SK-N-SH treated with all-trans-retinoic acid at 6 μM for 48 hours (cell line): Measurements from ENCODE around the gene ANKRD44.

Source experiments
- ATAC-seq: fragments of 200-7000 bp; cut with Tn5 transposase; 3 replicates; pipeline ENCODE4 v1.9.1; 2020; ENCODE audit warnings: mild to moderate bottlenecking, moderate library complexity
- ARNTL ChIP-seq: fragments of 450-650 bp; formaldehyde crosslinking; IDR thresholded peaks from 2 replicates; pipeline ENCODE4 v1.5.0; 2020; ENCODE audit warnings: low read depth, mild to moderate bottlenecking, moderate library complexity, borderline replicate concordance
- CSDC2 ChIP-seq: fragments of 250-450 bp; sonication (Bioruptor Pico); IDR thresholded peaks from 2 replicates; pipeline ENCODE4 v1.5.0; 2020; ENCODE audit warnings: mild to moderate bottlenecking, moderate library complexity
- ESRRG ChIP-seq: fragments of 250-450 bp; sonication (Bioruptor Pico); IDR thresholded peaks from 2 replicates; pipeline ENCODE4 v1.6.1; 2021; ENCODE audit warnings: mild to moderate bottlenecking
- GLIS3 ChIP-seq: fragments of 250-450 bp; sonication (Bioruptor Pico); IDR thresholded peaks from 2 replicates; pipeline ENCODE4 v1.5.0; 2020; ENCODE audit warnings: mild to moderate bottlenecking, moderate library complexity
- ISL1 ChIP-seq: fragments of 250-450 bp; sonication (Bioruptor Pico); IDR thresholded peaks from 2 replicates; pipeline ENCODE4 v2.1.2; 2022; ENCODE audit warnings: mild to moderate bottlenecking, moderate library complexity
- OSR1 ChIP-seq: fragments of 250-450 bp; sonication (Bioruptor Pico); IDR thresholded peaks from 2 replicates; pipeline ENCODE4 v1.8.0; 2022; ENCODE audit warnings: moderate library complexity, mild to moderate bottlenecking, inconsistent platforms
- PPARA ChIP-seq: fragments of 250-450 bp; sonication (Bioruptor Pico); IDR thresholded peaks from 2 replicates; pipeline ENCODE4 v1.5.0; 2020; ENCODE audit warnings: mild to moderate bottlenecking, borderline replicate concordance
- RARB ChIP-seq: fragments of 250-450 bp; sonication (Bioruptor Pico); IDR thresholded peaks from 2 replicates; pipeline ENCODE4 v1.8.0; 2021; ENCODE audit warnings: mild to moderate bottlenecking, moderate library complexity
- TCF4 ChIP-seq: fragments of 250-450 bp; sonication (Bioruptor Pico); IDR thresholded peaks from 2 replicates; pipeline ENCODE4 v1.8.0; 2021; ENCODE audit warnings: mild to moderate bottlenecking, moderate library complexity, borderline replicate concordance
- TOX ChIP-seq: fragments of 250-450 bp; sonication (Bioruptor Pico); IDR thresholded peaks from 2 replicates; pipeline ENCODE4 v1.8.0; 2021; ENCODE audit warnings: mild to moderate bottlenecking, moderate library complexity, borderline replicate concordance
- ZC3H10 ChIP-seq: fragments of 250-450 bp; sonication (Bioruptor Pico); IDR thresholded peaks from 2 replicates; pipeline ENCODE4 v1.5.1; 2021; ENCODE audit warnings: mild to moderate bottlenecking, moderate library complexity
- ZFP3 ChIP-seq: fragments of 250-450 bp; sonication (Bioruptor Pico); IDR thresholded peaks from 2 replicates; pipeline ENCODE4 v1.5.0; 2020; ENCODE audit warnings: mild to moderate bottlenecking, moderate library complexity
- ZFP30 ChIP-seq: fragments of 450-650 bp; formaldehyde crosslinking; IDR thresholded peaks from 2 replicates; pipeline ENCODE4 v1.5.0; 2022; ENCODE audit warnings: mild to moderate bottlenecking, moderate library complexity
- ZNF565 ChIP-seq: fragments of 450-650 bp; formaldehyde crosslinking; conservative IDR thresholded peaks from 2 replicates; pipeline ENCODE4 v1.5.0; 2020; ENCODE audit warnings: low read depth, mild to moderate bottlenecking, moderate library complexity
- ZNF70 ChIP-seq: fragments of 450-650 bp; formaldehyde crosslinking; IDR thresholded peaks from 2 replicates; pipeline ENCODE4 v1.5.0; 2020; ENCODE audit warnings: mild to moderate bottlenecking, moderate library complexity
- ZNF8 ChIP-seq: fragments of 450-650 bp; formaldehyde crosslinking; IDR thresholded peaks from 2 replicates; pipeline ENCODE4 v1.5.0; 2020; ENCODE audit warnings: mild to moderate bottlenecking, moderate library complexity
- TF ChIP-seq, protein P1 (sequence below): fragments of 250-450 bp; sonication (Bioruptor Pico); IDR thresholded peaks from 2 replicates; pipeline ENCODE4 v1.5.1; 2021; ENCODE audit warnings: mild to moderate bottlenecking, moderate library complexity
- TF ChIP-seq, protein P2 (sequence below): fragments of 250-450 bp; sonication (Bioruptor Pico); IDR thresholded peaks from 2 replicates; pipeline ENCODE4 v1.5.0; 2020; ENCODE audit warnings: mild to moderate bottlenecking, moderate library complexity
- TF ChIP-seq, protein P3 (sequence below): fragments of 250-450 bp; sonication (Bioruptor Pico); IDR thresholded peaks from 2 replicates; pipeline ENCODE4 v1.8.0; 2021; ENCODE audit warnings: low read depth, mild to moderate bottlenecking, moderate library complexity, borderline replicate concordance
- TF ChIP-seq, protein P4 (sequence below): fragments of 250-450 bp; sonication (Bioruptor Pico); IDR thresholded peaks from 2 replicates; pipeline ENCODE4 v1.8.0; 2020; ENCODE audit warnings: mild to moderate bottlenecking, moderate library complexity, borderline replicate concordance
- TF ChIP-seq, protein P5 (sequence below): fragments of 250-450 bp; sonication (Bioruptor Pico); IDR thresholded peaks from 2 replicates; pipeline ENCODE4 v1.5.1; 2020; ENCODE audit warnings: low read depth, mild to moderate bottlenecking, moderate library complexity

The ANKRD44 gene

DNA sequence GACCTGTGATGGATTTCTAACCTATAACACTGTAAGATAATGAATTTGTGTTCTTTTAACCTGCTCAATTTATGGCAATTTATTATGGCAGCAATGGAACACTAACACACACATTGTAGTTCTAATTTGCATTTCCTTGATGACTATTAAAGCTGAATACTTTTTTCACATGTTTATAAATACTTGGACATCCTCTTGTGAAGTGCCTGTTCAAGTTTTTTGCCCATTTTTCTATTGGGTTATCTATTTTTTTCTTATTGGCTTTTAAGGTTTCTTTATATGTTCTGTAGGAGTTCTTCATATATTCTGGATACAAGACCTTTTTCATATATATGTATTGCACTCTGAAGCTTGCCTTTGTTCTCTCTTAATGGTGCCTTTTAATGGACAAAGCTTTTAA is 255.5 kb downstream of the ANKRD44 start:
- TF ChIP-seq TCF4 (CRISPR knock-in tag) (no peak), ZFP30 (CRISPR knock-in tag) (no peak), ARNTL (no peak)
- TF ChIP-seq, protein P1, sequence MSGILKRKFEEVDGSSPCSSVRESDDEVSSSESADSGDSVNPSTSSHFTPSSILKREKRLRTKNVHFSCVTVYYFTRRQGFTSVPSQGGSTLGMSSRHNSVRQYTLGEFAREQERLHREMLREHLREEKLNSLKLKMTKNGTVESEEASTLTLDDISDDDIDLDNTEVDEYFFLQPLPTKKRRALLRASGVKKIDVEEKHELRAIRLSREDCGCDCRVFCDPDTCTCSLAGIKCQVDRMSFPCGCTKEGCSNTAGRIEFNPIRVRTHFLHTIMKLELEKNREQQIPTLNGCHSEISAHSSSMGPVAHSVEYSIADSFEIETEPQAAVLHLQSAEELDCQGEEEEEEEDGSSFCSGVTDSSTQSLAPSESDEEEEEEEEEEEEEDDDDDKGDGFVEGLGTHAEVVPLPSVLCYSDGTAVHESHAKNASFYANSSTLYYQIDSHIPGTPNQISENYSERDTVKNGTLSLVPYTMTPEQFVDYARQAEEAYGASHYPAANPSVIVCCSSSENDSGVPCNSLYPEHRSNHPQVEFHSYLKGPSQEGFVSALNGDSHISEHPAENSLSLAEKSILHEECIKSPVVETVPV (CRISPR knock-in tag), result no peak
- TF ChIP-seq, all 23 proteins: peak for 0
- no peak for ATAC-seq

DNA sequence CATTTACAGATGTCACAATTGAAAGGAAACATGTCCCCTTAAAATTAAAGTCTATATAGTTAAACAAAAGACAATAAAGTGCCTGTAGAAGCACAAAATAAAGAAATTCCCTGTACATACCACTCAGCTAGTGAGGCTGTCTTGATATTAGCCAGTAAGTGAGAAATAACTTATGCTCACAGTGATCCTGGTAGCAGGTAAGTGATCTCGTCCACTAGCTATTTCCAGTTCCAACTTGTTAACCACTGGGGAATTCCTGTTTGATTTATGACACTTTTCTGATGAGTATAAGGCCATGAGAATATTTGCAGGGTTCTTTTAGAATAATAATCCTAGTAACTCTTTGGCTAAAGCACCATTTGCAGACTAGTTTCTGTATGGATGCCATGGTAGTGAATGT is 256.1 kb downstream of the ANKRD44 start:
- TF ChIP-seq, protein P2, sequence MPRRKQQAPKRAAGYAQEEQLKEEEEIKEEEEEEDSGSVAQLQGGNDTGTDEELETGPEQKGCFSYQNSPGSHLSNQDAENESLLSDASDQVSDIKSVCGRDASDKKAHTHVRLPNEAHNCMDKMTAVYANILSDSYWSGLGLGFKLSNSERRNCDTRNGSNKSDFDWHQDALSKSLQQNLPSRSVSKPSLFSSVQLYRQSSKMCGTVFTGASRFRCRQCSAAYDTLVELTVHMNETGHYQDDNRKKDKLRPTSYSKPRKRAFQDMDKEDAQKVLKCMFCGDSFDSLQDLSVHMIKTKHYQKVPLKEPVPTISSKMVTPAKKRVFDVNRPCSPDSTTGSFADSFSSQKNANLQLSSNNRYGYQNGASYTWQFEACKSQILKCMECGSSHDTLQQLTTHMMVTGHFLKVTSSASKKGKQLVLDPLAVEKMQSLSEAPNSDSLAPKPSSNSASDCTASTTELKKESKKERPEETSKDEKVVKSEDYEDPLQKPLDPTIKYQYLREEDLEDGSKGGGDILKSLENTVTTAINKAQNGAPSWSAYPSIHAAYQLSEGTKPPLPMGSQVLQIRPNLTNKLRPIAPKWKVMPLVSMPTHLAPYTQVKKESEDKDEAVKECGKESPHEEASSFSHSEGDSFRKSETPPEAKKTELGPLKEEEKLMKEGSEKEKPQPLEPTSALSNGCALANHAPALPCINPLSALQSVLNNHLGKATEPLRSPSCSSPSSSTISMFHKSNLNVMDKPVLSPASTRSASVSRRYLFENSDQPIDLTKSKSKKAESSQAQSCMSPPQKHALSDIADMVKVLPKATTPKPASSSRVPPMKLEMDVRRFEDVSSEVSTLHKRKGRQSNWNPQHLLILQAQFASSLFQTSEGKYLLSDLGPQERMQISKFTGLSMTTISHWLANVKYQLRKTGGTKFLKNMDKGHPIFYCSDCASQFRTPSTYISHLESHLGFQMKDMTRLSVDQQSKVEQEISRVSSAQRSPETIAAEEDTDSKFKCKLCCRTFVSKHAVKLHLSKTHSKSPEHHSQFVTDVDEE (CRISPR knock-in tag), result no peak
- TF ChIP-seq ESRRG (CRISPR knock-in tag), result no peak
- TF ChIP-seq ZFP30 (CRISPR knock-in tag), result no peak
- no peak for TF ChIP-seq RARB (CRISPR knock-in tag)
- no peak for TF ChIP-seq ZFP3
- no peak for TF ChIP-seq GLIS3 (CRISPR knock-in tag)
- TF ChIP-seq ZNF565 (CRISPR knock-in tag), result no peak
- TF ChIP-seq ISL1, result no peak
- TF ChIP-seq PPARA, result no peak
- TF ChIP-seq ZNF70 (CRISPR knock-in tag), result no peak
- TF ChIP-seq ZC3H10 (CRISPR knock-in tag), result no peak
- no peak for TF ChIP-seq OSR1 (CRISPR knock-in tag)
- TF ChIP-seq TOX, result no peak
- TF ChIP-seq, protein P3, sequence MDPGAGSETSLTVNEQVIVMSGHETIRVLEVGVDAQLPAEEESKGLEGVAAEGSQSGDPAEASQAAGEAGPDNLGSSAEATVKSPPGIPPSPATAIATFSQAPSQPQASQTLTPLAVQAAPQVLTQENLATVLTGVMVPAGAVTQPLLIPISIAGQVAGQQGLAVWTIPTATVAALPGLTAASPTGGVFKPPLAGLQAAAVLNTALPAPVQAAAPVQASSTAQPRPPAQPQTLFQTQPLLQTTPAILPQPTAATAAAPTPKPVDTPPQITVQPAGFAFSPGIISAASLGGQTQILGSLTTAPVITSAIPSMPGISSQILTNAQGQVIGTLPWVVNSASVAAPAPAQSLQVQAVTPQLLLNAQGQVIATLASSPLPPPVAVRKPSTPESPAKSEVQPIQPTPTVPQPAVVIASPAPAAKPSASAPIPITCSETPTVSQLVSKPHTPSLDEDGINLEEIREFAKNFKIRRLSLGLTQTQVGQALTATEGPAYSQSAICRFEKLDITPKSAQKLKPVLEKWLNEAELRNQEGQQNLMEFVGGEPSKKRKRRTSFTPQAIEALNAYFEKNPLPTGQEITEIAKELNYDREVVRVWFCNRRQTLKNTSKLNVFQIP, result no peak
- no peak for TF ChIP-seq ZNF8 (CRISPR knock-in tag)
- TF ChIP-seq ARNTL, result no peak
- TF ChIP-seq, protein P4, sequence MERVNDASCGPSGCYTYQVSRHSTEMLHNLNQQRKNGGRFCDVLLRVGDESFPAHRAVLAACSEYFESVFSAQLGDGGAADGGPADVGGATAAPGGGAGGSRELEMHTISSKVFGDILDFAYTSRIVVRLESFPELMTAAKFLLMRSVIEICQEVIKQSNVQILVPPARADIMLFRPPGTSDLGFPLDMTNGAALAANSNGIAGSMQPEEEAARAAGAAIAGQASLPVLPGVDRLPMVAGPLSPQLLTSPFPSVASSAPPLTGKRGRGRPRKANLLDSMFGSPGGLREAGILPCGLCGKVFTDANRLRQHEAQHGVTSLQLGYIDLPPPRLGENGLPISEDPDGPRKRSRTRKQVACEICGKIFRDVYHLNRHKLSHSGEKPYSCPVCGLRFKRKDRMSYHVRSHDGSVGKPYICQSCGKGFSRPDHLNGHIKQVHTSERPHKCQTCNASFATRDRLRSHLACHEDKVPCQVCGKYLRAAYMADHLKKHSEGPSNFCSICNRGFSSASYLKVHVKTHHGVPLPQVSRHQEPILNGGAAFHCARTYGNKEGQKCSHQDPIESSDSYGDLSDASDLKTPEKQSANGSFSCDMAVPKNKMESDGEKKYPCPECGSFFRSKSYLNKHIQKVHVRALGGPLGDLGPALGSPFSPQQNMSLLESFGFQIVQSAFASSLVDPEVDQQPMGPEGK (CRISPR knock-in tag), result no peak
- no peak for TF ChIP-seq CSDC2 (CRISPR knock-in tag)
- no peak for ATAC-seq

DNA sequence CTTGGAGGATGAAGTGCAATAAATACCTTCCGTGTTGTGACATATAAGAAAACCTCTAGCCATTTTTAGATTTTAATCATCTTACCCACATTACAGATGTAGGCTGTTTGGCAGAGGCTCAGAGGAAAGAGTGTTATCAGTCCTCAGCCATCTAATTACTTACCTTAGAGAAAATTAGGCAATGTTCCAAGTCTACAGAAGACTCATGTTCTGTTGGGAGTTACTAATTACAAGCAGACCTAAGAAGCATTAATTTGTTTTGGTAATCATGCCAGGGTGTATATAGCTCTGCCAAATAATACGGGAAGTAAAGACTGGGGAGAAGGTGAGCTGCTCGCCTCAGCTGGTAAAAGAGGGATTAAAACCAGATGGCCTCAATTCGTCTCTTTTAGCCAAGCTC is 258.2 kb downstream of the ANKRD44 start:
- TF ChIP-seq, protein P5, sequence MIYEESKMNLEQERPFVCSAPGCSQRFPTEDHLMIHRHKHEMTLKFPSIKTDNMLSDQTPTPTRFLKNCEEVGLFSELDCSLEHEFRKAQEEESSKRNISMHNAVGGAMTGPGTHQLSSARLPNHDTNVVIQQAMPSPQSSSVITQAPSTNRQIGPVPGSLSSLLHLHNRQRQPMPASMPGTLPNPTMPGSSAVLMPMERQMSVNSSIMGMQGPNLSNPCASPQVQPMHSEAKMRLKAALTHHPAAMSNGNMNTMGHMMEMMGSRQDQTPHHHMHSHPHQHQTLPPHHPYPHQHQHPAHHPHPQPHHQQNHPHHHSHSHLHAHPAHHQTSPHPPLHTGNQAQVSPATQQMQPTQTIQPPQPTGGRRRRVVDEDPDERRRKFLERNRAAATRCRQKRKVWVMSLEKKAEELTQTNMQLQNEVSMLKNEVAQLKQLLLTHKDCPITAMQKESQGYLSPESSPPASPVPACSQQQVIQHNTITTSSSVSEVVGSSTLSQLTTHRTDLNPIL, result no peak
- TF ChIP-seq TCF4 (CRISPR knock-in tag) (peak; percentile 93), ESRRG (CRISPR knock-in tag) (no peak), ZNF8 (CRISPR knock-in tag) (peak; percentile 9; the same call in 1 of the 2 replicates), TOX (no peak), ISL1 (0 out of 2 replicates have a peak, but pooled peaks have one; percentile 27), ZNF70 (CRISPR knock-in tag) (0 out of 2 replicates have a peak, but pooled peaks have one; percentile 8), GLIS3 (CRISPR knock-in tag) (no peak)
- TF ChIP-seq, protein P2 (CRISPR knock-in tag), result peak; percentile 54
- ATAC-seq, result peak; percentile 89
